WTC11 (cell line): ENCODE results near the gene STK25.

ENCODE experiments used
- E2F4 ChIP-seq: sonication (generic); formaldehyde crosslinking; IDR thresholded peaks from 2 replicates; pipeline ENCODE4 v1.8.1; 2022; ENCODE audit warnings: low read depth, mild to moderate bottlenecking, moderate library complexity, missing genetic modification reagents, borderline replicate concordance
- FOXJ3 ChIP-seq: sonication (generic); formaldehyde crosslinking; IDR thresholded peaks from 2 replicates; pipeline ENCODE4 v1.9.0; 2021; ENCODE audit warnings: missing genetic modification reagents, mild to moderate bottlenecking, borderline replicate concordance
- TF ChIP-seq, protein P1 (sequence below): fragments of 200-600 bp; IDR thresholded peaks from 2 replicates; pipeline ENCODE4 v1.8.0; 2022; ENCODE audit warnings: antibody characterized with exemption

DNA sequence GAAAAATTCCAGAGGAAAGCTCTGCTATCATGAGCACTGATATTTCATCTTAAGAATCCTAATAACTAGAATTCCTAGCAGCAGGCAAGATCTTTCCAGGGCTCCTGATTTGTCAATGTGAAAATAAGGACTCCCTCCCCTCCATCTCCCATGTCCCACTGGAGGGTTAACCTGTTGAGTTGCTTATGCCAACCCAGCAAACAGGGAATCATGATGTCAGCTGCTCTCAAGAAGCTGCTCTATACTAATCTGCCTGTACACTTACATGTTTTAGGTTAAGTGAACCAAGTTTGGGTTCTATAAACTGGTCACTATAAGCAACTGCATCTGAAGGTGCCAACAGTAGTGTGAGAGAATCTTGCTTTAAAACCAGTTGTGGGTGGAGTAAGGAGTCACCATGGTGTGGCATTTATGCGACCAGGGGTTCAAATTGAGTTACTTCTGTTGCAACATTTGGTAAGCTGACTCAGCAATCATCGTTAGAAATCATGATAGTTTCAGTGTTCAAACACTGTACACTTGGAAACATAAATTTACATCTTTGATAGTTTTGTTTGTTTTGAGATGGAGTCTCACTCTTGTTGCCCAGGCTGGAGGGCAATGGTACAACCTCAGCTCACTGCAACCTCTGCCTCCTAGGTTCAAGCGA lies 53.4 kb downstream of the STK25 start:
- TF ChIP-seq E2F4 (CRISPR knock-in tag), result no peak
- TF ChIP-seq, protein P1, sequence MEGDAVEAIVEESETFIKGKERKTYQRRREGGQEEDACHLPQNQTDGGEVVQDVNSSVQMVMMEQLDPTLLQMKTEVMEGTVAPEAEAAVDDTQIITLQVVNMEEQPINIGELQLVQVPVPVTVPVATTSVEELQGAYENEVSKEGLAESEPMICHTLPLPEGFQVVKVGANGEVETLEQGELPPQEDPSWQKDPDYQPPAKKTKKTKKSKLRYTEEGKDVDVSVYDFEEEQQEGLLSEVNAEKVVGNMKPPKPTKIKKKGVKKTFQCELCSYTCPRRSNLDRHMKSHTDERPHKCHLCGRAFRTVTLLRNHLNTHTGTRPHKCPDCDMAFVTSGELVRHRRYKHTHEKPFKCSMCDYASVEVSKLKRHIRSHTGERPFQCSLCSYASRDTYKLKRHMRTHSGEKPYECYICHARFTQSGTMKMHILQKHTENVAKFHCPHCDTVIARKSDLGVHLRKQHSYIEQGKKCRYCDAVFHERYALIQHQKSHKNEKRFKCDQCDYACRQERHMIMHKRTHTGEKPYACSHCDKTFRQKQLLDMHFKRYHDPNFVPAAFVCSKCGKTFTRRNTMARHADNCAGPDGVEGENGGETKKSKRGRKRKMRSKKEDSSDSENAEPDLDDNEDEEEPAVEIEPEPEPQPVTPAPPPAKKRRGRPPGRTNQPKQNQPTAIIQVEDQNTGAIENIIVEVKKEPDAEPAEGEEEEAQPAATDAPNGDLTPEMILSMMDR, result no peak
- no peak for TF ChIP-seq FOXJ3 (CRISPR knock-in tag)
